ENCODE data around the gene PIH1D1. TPM values are rescaled to one million over a fixed set of nuclear protein-coding genes. Genes with fewer than 3 reads are reported as not detected.

Gene PIH1D1
- total and polyA plus RNA-seq, 2 of the 8 experiments (the other 6 are each of a cell fraction or from before 2014, with no cell fraction given), result 146 to 195 TPM

DNA sequence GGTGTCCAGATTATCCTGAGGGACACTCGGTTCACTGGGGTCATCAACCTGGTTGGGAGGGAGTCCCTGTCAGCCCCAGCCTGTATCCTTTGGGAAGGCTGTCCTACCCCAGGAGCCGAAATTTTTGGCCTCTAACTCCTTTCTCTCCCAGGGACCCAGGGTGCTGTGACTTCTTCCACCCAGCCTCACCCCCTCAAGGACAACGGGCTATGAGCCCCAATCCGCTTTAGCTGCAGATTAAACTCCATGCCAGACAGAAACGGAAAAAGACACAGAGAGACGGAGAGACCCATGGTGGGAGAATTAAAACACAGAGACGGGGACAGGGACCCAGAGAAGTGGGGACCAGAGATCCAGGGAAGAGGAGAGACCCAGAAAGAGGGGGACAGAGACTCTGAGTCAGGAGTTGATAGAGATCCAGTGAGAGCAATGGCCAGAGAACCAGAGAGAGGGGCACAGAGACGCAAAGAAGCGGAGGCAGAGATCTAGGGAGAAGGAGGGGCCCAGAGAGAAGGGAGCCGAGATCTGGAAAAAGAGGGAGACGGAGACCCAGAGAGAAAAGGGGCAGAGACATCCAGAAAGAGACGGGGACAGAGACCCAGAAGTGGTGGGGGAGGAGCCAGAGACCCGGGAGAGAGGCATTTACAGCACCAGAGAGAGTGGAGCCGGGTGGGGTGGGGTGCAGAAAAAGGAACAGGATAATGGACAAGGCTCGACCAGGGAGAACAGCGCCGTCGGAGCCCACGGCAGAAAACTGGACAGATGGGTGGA, 11.0 kb downstream of the PIH1D1 start:
- Histone ChIP-seq H3K4me3 (ENCODE audit: extremely low read depth in 1 of 4, insufficient read depth in 2 of 4, low read depth in 3 of 4, low read length in 4 of 4) (peak overlapping the region; percentile 39 to 57 (median 50)), H3K56ac (replicated peaks; ENCODE audit: insufficient read length, low read depth, low read length) (no peak overlapping the region), H3K36me3 (ENCODE audit: control insufficient read depth in 2 of 4, insufficient read depth in 4 of 4, low read length in 3 of 4) (no peaks in the 10 kb centered on the region), H2BK120ac (replicated peaks; ENCODE audit: low read depth, low read length) (no peak overlapping the region), H3K23ac (ENCODE audit: insufficient read length) (no peak overlapping the region), H2AFZ (ENCODE audit: low read length) (no peak overlapping the region), H3K14ac (ENCODE audit: insufficient read length) (no peak overlapping the region), H4K20me1 (replicated peaks in 1 of 2; ENCODE audit: control insufficient read depth in 1 of 2, insufficient read depth in 2 of 2, low read length in 2 of 2) (no peaks in the 10 kb centered on the region), H3K27me3 (replicated peaks in 1 of 4; ENCODE audit: control insufficient read depth in 3 of 4, extremely low read depth in 1 of 4, insufficient read depth in 3 of 4, low read length in 3 of 4) (peaks cover 25 to 48% (median 43%) of the 10 kb centered on the region in 4 experiments), H3K9me3 (ENCODE audit: insufficient read depth in 2 of 2, low read depth in 1 of 2, low read length in 1 of 2) (no peaks in the 10 kb centered on the region), H3K79me1 (ENCODE audit: low read depth, low read length) (no peaks in the 10 kb centered on the region), H3K27ac (ENCODE audit: low read depth, low read length) (no peak overlapping the region), H3K4ac (replicated peaks; ENCODE audit: insufficient read length, low read depth, low read length) (no peak overlapping the region), H3K23me2 (ENCODE audit: low read depth, low read length) (peaks cover 20% of the 10 kb centered on the region; the same call in 1 of the 2 replicates), H2BK20ac (ENCODE audit: low read length) (no peak overlapping the region), H2AK5ac (ENCODE audit: low read depth, low read length) (no peak overlapping the region), H4K8ac (ENCODE audit: extremely low read depth, insufficient read depth, low read length) (no peak overlapping the region; the same call in 1 of the 2 replicates), H3K4me1 (replicated peaks in 1 of 4; ENCODE audit: control insufficient read depth in 3 of 4, insufficient read depth in 4 of 4, low read length in 3 of 4) (peaks cover 0 to 13% (median 8%) of the 10 kb centered on the region in 4 experiments; a peak in 5 of 7 replicates), H3K4me2 (ENCODE audit: insufficient read depth in 1 of 2, low read depth in 2 of 2, low read length in 2 of 2) (peak overlapping the region; percentile 53 to 73), H3K18ac (ENCODE audit: extremely low read depth, low read length) (no peak overlapping the region), H2BK5ac (ENCODE audit: low read depth, low read length) (no peak overlapping the region), H4K91ac (replicated peaks; ENCODE audit: insufficient read length, low read length) (no peak overlapping the region), H3K9ac (replicated peaks in 1 of 4; ENCODE audit: extremely low read depth in 1 of 4, low read depth in 3 of 4, low read length in 3 of 4) (no peak overlapping the region), H2BK12ac (ENCODE audit: low read depth, low read length) (no peak overlapping the region), H2BK15ac (ENCODE audit: low read length) (no peak overlapping the region), H4K5ac (ENCODE audit: insufficient read length, low read depth, low read length) (no peak overlapping the region), H3K79me2 (ENCODE audit: control insufficient read depth in 1 of 2, insufficient read depth in 2 of 2, low read length in 2 of 2) (no peaks in the 10 kb centered on the region)
- FAIRE-seq, result no peak
- TF ChIP-seq SUZ12 (IDR thresholded peaks at IDR 0.05; ENCODE audit: low read length), result 0 out of 2 replicates have a peak, but pooled peaks have one; percentile 31
- TF ChIP-seq EZH2 (IDR thresholded peaks at IDR 0.05; ENCODE audit: low read depth, low read length, severe bottlenecking), result no peak
- CTCF ChIA-PET (ENCODE audit: partially characterized antibody), result interaction anchor here (1.5 to 3.3 kb wide), 6 partner anchors 10 to 74 kb away, joined by 5 to 15 read pairs (median 8); partner anchors contain the start of genes GFY and PIH1D1
- DNase-seq (ENCODE audit: low read depth in 1 of 2, low spot score in 2 of 2), result no peak
- POLR2A ChIA-PET (ENCODE audit: partially characterized antibody), result interaction anchor here (0.7 to 4.1 kb wide), 6 partner anchors 9 to 114 kb away, joined by 3 to 13 read pairs (median 4); partner anchors contain the start of genes ALDH16A1, GFY, PIH1D1 and RCN3
- WGBS, 2 experiments (ENCODE audit: extremely low coverage in 1 of 2, insufficient coverage in 1 of 2, insufficient read length in 1 of 2, insufficient replicate concordance in 2 of 2, low coverage in 1 of 2, low lambda C conversion rate in 2 of 2, missing lambda C conversion rate in 1 of 2), result 33% methylated on average over 18 of the region's 19 CpGs; no CpG with 5 or more reads in 1 of the 2 experiments

All from H1 (cell line).